Activated T-cell treated with anti-CD3 and anti-CD28 coated beads for 48 hours (primary cell): ENCODE data around the gene ETFA.
"Not testable (repeated sequence)": the region's sequence is repeated elsewhere in the genome, so short reads cannot be mapped to it uniquely, and the experiment has no call there.

Experiments used
- DNase-seq: peaks from one replicate; pipeline ENCODE4 v3.0.0-alpha.2; 2020; ENCODE audit warnings: low read depth

ETFA gene

DNA sequence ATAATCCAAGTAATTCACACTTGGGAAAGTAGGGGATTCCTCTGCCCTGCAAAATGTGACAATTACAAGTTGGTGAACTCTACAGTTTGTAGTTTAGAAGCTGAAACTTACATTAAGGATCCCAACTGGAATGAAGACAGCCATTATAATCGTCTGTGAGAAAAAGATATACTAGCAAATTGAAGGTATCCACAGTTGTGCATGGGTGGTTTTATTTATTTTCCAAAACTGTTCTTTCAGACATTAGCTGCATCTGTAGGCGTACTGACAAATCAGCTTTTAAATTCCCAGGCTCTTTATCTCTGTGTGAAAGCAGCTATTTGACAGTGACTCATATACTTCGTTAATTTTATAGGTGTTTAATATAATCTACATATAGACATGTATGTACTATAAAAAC is 12.8 kb upstream of the ETFA start:
- DNase-seq, result no peak

DNA sequence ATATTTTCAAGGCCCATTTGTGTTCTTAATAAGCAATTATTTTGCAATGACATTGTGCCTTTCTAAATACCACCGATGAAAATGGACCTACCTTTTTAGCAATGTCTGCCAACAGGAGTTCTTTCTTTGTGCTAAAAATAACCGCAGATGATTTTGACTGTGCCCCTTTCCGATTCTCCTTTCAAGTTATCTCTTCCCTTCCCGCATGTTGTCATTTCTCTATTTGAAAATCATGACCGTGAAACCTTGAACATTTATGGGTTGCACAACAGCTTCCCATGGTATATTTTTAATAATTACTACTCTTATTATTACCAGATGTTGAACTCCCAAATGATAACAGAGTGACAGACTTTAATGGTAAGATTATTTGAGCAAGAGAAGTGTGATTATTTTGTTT is 10.3 kb upstream of the ETFA start:
- no peak for DNase-seq

DNA sequence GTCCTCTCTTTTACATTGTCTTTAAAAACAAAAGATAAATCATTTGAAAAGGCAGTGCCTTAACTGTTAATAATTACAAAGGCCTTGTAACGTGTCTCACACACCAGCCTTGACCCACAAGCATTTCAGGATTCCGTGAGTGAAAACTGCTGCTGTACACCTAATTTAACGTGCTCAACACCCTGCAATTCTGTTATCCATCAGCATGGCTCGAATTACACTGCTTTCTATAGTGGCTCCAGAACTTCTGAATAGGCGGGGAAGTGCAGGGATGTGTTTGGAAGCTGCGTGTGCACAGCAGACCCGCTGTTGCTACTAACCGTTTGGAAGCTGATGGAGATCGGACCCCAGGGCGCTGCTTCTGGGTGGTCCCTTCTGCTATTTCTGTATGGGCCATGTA is 9.9 kb upstream of the ETFA start:
- DNase-seq, result no peak

DNA sequence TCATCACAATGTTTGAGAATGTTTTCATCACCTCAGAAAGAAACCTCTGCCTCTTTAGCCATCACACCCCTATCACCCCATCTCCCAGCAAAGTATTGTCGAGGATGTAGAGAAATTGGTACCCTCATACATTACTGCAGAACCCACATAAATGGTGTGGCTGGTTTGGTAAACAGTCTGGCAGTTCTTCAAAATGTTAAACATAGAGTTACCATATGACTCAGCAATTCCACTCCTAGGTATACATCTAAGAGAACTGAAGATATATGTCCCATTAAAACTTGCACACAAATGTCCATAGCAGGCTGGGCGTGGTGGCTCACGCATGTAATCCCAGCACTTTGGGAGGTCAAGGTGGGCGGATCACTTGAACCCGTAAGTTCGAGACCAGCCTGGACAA is 8.7 kb upstream of the ETFA start:
- DNase-seq, result no peak

DNA sequence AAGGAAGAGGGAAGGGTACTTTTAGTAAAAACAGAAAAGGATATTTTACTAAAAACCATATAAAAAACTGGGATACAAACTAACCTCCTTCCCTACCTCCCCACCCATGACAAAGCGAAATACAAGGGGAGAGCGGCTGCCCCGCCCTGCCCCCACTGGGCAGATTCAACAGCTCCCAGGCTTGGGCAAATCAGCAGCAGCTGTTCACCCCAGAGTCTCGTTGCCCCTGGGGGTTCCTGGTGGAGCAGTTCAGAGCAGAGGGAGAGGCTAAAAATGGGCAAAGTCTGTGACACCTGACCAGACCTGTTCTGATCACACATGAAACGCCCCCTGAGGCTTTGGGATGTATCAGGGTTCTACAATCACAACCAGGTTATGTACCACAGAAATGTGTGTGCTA is 2.5 kb upstream of the ETFA start:
- DNase-seq, result no peak

DNA sequence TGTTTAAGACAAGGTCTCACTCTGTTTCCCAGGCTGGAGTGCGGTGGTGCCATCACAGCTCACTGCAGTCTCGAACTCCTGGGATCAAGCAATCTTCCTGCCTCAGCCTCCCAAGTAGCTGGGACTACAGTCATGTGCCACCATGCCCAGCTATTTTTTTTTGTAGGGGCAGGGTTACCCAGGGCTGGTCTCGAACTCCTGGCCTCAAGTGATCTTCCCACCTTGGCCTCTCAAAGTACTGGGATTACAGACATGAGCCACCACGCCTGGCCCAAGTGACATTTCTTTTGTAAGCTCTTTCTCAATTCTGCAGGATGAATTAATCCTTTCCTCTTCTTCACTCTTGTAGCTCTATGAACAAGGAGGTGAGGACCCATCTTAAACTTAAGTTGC is 1.9 kb upstream of the ETFA start:
- not testable (repeated sequence) for DNase-seq

DNA sequence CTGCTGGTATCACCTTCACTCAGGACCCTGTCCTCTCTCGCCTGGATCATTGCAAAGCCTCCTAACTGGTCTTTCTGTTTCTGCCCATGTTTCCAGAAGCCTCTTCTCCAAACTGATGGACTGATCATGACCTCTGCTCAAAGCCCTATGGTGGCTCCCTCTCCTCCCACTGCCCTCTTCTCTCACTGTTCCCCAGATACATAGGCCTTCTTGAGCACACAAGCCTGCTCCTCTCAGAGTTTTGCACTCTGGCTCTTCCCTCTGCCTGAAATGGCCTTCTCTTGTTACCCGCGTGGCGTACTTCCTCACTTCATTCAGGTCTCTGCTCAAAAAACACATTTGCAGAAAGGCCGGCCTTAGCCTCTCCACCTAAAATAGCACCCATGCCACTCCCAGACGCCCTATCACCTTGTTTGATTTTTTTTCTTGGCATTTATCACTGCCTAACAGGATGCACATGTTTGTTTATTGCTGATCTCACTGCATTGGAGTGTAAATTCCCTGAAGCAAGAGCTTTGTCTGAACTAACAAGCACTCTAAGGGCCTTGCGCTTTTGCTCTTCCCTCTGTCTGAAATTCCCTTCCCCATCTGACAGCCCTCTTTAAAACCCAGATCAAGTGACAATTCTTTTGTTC is 1.4 kb upstream of the ETFA start:
- no peak for DNase-seq

DNA sequence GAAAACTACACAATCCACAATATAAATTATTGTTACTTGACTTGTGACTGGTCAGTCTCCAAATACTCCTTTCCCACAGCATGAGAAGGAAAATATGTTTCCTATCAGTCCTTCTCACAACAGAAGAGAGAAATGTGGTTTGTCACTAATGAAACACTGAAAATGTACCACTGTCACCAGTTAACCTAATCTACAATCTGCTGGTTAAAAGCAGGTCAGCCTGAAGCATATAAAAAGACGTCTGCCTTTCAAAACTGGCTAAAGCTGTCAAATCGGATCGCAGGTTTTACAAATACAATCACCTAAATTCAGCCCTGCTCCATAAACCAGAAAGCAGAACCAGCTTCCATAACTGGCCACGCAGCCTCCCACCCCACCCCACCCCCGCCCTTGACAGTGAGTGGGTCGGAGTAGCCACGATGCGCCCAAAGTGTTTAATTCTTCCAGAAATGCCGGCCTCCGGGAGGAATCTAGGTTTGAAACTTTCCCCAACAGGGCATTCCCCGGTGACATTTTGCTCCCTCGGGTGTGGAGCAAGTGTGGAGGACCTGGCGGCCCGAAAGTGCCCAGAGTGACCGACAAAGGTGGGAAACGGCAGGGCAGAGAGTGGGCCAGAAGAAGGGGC is 682 bp downstream of the ETFA start:
- no peak for DNase-seq

DNA sequence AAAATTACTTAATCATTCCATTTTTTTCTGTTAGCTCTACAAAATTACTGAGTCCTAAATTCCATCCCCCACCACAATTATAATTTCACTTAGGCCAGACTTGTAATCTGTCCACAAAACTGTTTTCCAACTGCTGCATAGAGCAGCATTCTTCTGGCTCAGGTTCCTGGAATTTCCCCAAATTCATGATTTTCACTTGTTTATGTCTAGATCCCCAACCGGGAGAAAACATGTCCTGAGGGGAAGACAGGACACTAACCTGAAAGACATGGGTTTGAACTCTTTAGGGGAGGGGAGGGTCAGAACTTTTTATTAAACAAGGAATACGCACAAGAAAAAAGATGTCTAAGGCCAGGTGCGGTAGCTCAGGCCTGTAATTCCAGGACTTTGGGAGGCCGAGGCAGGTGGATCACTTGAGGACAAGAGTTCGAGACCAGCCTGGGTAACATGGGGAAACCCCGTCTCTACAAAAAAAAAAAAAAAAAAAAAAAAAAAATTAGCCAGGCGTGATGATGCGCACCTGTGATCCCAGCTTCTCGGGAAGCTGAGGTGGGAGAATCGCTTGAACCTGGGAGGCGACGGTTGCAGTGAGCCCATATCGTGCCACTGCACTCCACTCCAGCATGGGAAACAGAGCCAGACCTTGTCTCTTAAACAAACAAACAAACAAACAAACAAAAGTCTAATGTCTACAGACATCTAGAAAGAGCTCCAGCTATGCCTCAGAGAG is 1.5 kb downstream of the ETFA start:
- no peak for DNase-seq

DNA sequence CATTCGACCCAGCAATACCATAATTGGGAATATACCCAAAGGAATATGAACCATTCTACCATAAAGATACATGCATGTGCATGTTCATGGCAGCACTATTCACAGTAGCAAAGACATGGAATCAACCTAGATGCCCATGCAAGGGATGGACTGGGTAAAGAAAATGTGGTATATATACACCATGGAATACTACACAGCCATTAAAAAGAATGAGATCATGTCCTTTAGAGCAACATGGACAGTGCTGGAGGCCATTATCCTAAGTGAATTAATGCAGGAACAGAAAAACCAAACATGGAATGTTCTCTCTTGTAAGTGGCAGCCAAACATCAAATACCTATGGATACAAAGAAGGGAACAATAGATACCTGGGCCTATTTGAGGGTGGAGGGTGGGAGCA is 7.4 kb downstream of the ETFA start:
- DNase-seq, result no peak

DNA sequence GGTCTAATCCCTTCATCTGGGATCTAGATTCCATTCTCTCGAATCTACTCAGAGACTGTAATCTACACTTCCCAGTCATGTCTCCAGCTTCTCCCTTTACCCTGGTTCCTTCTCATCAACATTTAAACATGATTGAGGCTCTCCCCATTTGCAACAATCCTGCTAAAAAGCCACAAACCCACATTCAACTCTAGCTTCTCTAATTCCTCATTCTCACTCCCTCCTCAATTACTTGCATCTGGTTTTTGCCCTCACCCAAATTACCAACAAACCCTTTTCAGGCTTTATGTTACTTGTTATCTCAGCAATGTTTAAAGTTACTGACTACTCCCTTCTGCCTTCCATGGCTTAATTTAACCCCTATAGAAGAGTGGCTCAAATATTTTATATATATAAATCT is 11.5 kb downstream of the ETFA start:
- DNase-seq, result no peak

DNA sequence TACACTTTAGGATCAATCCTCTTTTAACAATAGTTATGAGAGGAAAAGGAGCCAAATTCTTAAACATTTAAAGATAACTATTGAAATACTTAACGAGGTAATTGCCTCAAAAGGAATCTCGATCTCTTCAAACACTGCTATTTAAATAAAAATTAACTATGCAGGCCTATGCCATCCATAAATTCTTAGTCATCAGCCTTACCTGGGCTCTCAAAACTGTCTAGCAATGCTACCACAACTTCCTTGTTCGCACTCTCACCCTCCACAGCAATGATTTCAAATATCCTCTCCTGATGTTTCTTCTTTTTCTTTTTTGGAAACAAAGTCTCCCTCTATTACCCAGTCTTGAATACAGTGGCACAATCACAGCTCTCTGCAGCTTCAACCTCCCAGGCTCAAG is 12.3 kb downstream of the ETFA start:
- no peak for DNase-seq

DNA sequence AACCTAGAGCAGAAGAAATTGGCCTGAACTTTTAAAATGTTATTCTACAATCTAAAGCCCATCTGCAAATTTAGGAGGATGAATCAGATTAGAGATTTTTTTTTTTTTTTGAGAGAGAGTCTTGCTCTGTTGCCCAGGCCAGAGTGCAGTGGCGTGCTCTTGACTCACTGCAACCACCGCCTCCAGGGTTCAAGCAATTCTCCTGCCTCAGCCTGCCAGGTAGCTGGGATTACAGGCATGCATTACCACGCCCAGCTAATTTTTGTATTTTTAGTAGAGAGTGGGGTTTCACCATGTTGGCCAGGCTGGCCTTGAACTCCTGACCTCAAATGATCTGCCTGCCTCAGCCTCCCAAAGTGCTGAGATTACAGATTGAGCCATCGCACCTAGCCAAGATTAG is 13.3 kb downstream of the ETFA start:
- DNase-seq, result not testable (repeated sequence)

DNA sequence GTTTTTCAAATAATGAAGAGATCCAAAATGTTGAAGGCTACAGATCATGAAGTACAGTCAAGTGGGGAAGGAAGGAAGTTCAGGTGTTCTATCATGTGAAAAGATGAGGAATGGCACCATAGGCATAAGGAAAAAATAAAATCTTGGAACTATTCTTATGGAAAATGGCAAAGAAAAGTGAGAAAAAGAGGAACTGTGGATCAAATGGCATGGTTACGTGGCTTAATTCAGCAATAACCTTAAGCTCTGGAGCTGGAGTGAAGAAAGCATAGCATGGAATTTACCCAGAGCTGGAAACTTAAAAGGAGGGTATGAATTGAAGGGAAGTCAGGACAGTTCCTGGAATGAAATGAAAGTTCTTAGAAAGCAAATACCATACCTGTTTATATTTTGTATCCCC is 14.4 kb downstream of the ETFA start:
- DNase-seq, result no peak

DNA sequence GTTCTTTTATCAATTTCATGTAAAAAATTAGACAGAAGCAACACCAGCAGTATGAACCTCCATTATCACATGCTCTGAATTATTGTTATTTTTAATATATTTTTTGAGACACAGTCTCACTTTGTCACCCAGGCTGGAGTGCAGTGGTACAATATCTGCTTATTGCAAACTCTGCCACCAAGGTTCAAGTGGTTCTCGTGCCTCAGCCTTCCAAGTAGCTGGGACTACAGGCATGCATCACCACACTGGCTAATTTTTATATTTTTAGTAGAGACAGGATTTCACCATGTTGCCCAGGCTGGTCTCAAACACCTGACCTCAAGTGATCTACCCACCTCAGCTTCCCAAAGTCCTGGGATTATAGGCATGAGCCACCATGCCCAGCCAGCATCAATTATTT is 16.8 kb downstream of the ETFA start:
- not testable (repeated sequence) for DNase-seq

DNA sequence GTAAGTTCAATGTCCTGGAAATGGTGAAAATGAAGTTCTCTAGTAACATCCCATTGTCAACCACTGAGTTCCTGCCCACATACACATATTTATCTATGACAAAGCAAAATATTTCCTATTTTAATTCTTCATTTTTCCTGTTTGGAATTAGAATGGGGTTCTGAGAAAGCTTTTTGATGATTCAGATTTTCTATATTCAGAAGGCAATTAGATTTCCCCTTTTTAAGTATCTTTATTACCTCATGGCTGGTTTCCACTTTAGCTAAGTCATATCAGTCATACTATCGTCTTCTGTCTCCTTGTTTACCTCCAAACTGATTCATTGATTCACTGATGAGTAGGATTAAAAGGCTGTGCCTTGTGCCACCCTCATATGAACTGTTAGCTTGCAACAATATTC is 17.9 kb downstream of the ETFA start:
- DNase-seq, result no peak

DNA sequence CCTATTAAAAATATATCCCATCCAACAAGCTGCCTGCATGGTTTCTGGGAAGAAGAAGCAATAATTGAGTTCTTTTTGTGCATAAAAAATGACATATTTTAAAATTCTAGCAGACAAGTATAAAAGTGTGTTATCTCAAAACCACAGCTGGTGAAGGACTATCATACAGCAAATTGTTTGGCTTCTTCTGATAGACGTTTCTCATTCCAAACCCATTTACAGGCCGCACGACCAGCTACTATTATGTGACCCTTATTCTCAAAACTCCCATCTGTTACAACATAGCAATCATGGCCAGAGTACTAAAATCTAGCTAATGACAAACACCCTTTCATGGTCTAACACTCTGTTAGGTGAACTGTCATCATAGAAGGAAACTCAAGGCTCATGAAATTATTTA is 21.7 kb downstream of the ETFA start:
- no peak for DNase-seq

DNA sequence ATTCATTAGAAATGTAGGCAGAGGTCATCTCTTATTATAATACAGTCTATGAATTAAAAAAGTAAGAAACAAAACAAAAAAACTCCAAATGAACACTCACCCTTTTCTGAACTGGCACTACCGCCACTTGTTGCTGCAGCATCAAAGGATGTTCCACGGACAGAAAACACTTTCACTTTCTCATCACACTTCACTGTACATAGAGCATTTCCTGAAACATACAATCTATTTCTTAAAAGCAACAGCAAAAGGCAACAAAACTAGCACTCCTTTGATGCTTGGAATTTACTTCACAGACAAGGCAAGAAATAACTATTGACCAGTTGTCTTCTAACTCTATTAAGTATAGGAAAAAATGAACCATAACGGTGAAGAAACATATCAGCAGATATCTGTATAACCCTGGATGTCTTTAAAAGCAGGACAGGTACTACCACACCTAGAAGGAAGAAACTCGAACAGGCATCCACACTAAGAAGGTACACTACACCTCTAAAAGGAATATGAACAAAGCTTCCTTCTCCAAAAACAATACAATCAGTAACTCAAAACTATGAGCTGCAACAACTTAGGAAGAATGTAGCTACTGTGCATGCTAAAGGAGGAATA is 24.9 kb downstream of the ETFA start:
- DNase-seq, result no peak

DNA sequence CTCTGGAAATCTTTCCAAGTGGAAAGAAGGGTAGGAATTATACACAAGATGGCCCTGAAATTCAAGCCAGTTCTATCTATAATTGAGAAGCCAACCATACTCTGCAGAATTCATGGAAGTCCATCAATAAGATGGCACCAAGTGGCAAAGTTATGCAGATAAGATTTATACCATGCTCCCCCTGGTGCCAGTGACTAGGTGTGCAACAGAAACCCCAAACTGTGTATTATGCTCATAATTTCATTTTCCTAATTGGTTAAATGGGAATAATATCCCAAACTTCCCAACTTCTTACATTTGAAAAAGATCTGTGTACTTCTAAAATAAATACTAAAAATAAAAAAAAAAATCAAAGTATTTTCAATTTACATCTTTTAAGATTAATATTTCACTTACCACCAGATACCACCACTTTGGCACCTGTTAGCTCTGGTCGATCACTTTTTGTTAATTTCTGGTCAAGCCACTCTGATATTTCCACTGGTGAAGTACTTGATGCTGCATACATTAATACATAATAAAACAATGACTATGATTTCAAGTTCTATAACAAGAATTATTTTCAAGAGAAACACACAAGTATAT is 25.9 kb downstream of the ETFA start:
- DNase-seq, result no peak

DNA sequence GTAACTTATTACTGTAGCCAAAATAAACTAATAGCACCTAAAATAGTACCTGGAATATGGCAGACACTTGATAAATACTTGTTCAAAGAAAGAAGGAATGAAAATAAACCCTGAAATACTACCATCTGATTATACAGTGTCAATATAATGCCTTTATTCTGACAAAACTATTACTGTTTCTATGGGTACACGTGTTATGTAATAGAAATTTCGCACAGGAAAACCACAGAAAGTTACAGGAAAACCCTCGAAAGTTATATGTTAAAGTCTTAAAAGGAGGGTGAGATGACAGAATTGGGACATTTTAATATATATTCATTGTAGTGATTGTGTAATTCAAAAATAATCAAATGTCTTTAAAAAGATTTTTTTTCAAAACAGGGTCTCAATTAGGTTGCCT is 28.8 kb downstream of the ETFA start:
- DNase-seq, result no peak

DNA sequence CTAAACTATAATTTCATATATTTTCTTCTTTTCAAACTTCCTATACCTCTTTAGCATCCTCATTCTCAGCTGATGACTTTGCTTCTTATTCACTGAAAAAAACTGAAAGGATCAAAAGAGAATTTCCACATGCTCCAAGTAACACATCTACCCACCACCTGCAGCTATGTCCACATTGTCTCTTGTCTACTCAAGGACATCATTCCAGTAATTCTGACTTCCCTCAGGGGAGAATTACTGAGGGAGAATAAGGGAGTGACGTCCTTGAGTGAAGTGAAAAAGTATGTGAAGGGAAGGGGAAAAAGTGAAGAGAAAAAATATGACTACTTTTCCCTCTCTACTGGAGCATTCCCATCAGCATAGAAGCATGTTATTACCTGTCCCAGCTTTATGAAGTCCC is 32.6 kb downstream of the ETFA start:
- DNase-seq, result no peak

DNA sequence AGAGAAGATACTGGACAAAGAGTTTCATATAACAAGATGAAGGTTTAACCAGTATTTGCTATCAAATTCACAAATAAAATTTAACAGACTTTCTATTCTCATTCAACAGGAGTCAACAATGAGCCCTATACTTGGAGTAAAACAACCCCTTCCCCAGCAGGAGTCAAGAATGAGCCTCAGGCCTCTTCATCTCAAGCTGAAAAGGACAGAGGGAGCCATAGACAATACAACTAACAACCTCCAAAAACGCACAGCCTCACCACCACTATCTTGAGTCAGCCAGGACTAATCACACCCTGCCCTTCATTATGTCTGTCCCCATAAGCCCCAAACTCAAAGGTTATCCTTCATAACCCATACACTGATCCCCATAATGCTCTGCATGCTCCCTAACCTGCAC is 36.4 kb downstream of the ETFA start:
- no peak for DNase-seq

DNA sequence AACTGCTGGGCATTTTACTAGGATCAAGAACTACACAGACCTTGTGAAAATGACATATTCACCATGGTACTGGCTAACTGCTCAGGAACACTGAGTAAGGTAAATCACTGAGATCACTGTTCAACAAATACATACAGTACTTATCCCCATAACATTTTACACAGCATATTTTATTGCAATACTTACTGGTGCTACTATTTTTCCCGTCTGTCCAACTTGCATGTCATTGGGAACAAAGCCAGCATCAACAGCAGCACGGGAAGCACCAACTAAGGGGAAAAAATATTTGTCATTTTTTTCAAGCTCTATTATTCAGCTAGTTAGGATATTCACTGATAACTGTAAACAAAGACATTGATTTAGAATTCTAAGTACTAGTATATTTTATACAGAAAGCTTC is 37.0 kb downstream of the ETFA start:
- DNase-seq, result no peak
